HL-60 (cell line): ENCODE measurements around the gene EYS.

Experiments used
- CTCF ChIP-seq: IDR thresholded peaks from one replicate; pipeline ENCODE4 v1.5.1; 2011; ENCODE audit warnings: low read length, control low read depth, inconsistent platforms; ENCODE audit not compliant: insufficient read depth
- POLR2AphosphoS5 ChIP-seq: IDR thresholded peaks from 2 replicates; pipeline ENCODE4 v1.6.1; 2012; ENCODE audit warnings: low read depth
- REST ChIP-seq: IDR thresholded peaks from 2 replicates; pipeline ENCODE4 v1.6.1; 2012; ENCODE audit warnings: low read depth; ENCODE audit not compliant: insufficient replicate concordance
- SPI1 ChIP-seq: IDR thresholded peaks from 2 replicates; pipeline ENCODE4 v1.6.1; 2012; ENCODE audit warnings: low read depth, mild to moderate bottlenecking, borderline replicate concordance

GRCh38 chr6:65623566-65623965, 83.5 kb downstream of the EYS start:
- TF ChIP-seq CTCF: no peak
- TF ChIP-seq POLR2AphosphoS5: no peak
- no peak for TF ChIP-seq SPI1
- TF ChIP-seq REST: no peak
